PC-9 (cell line): Measurements from ENCODE around the gene SLC7A8. TPM values are rescaled to one million over a fixed set of nuclear protein-coding genes. Genes with fewer than 3 reads are reported as not detected.

ENCODE experiments used
- BruUV-seq: library from RNA; stranded (reverse); fragments of 400-500 nt; replicated peaks from 2 replicates; lab custom pipeline; 2021; lab: Mats Ljungman, UMichigan
- CTCF ChIA-PET: fragments of 300-600 bp; sonication (Branson Sonifier 250); formaldehyde crosslinking; loops from one replicate; lab custom pipeline; 2022; ENCODE audit warnings: antibody characterized with exemption; lab: Charles Lee
- POLR2A ChIA-PET: fragments of 300-600 bp; sonication (Branson Sonifier 250); formaldehyde crosslinking; loops from one replicate; lab custom pipeline; 2022; ENCODE audit warnings: antibody characterized with exemption; ENCODE audit not compliant: unreplicated experiment; lab: Charles Lee
- DNase-seq, 2 experiments: peaks; one replicate each; pipeline versions ENCODE4 v3.0.0 to v3.0.0-alpha.2; 2015 to 2022; ENCODE audit warnings: mixed read lengths in 1 of 2
- H2AFZ ChIP-seq: fragments of 200-600 bp; sonication (generic); 2 replicates; pipeline ENCODE4 v1.8.1; 2017; ENCODE audit warnings: antibody characterized with exemption
- H3F3A ChIP-seq: fragments of 200-600 bp; sonication (generic); 2 replicates; pipeline ENCODE4 v1.8.1; 2017; ENCODE audit warnings: antibody characterized with exemption, mild to moderate bottlenecking, low read depth; ENCODE audit not compliant: insufficient read depth
- H3K27ac ChIP-seq: fragments of 200-600 bp; sonication (generic); 2 replicates; pipeline ENCODE4 v1.6.1; 2016; ENCODE audit warnings: mixed run types
- H3K27me3 ChIP-seq: fragments of 200-600 bp; sonication (generic); 2 replicates; pipeline ENCODE4 v1.6.1; 2016; ENCODE audit warnings: low read depth, mixed run types; ENCODE audit not compliant: insufficient read depth
- H3K36me3 ChIP-seq: fragments of 200-600 bp; sonication (generic); 2 replicates; pipeline ENCODE4 v1.6.1; 2016; ENCODE audit warnings: low read depth, mixed run types
- H3K4me1 ChIP-seq: fragments of 200-600 bp; sonication (generic); replicated peaks from 2 replicates; pipeline ENCODE4 v1.6.1; 2016; ENCODE audit warnings: mixed run types; ENCODE audit not compliant: insufficient read depth
- H3K4me2 ChIP-seq: fragments of 200-600 bp; sonication (generic); 2 replicates; pipeline ENCODE4 v1.6.1; 2017; ENCODE audit warnings: mixed run types
- H3K4me3 ChIP-seq: fragments of 200-600 bp; sonication (generic); 2 replicates; pipeline ENCODE4 v1.6.1; 2016; ENCODE audit warnings: mixed run types
- H3K79me2 ChIP-seq: fragments of 200-600 bp; sonication (generic); 2 replicates; pipeline ENCODE4 v1.6.1; 2017; ENCODE audit warnings: low read depth, mixed run types
- H3K9me2 ChIP-seq: fragments of 200-600 bp; sonication (generic); 2 replicates; pipeline ENCODE4 v1.8.1; 2017; ENCODE audit warnings: mild to moderate bottlenecking; ENCODE audit not compliant: insufficient read depth
- H3K9me3 ChIP-seq: fragments of 200-600 bp; sonication (generic); 2 replicates; pipeline ENCODE4 v1.8.1; 2016; ENCODE audit warnings: low read depth; ENCODE audit not compliant: insufficient read depth
- H4K20me1 ChIP-seq: fragments of 200-600 bp; sonication (generic); 2 replicates; pipeline ENCODE4 v1.8.1; 2017; ENCODE audit not compliant: insufficient read depth
- CTCF ChIP-seq: fragments of 200-600 bp; sonication (generic); conservative IDR thresholded peaks from 2 replicates; pipeline ENCODE4 v1.6.1; 2017; ENCODE audit warnings: mixed run types, antibody characterized with exemption, mild to moderate bottlenecking, moderate library complexity
- EZH2 ChIP-seq: fragments of 200-600 bp; sonication (generic); IDR thresholded peaks from 2 replicates; pipeline ENCODE4 v1.8.0; 2017; ENCODE audit warnings: antibody characterized with exemption, low read depth
- intact Hi-C: fragments of 100-400 bp; cut with micrococcal nuclease; formaldehyde crosslinking; loops from one replicate; pipeline ENCODE4 v1.10.0; 2022; ENCODE audit not compliant: unreplicated experiment
- total RNA-seq: library from RNA; stranded (reverse); gene quantifications from 2 replicates; pipeline ENCODE4 v1.2.3, GENCODE V29; 2021

SLC7A8 gene
- total RNA-seq, 1 experiment from 2014 or later: 3.6 TPM

- no peak overlapping the region for H2AFZ ChIP-seq
- intact Hi-C loops: no loop called here
- H3K4me3 ChIP-seq: no peak overlapping the region
- no TSS peak for BruUV-seq
- H4K20me1 ChIP-seq: no peaks in the 10 kb centered on the region
- TF ChIP-seq CTCF (no peak), EZH2 (no peak)
- H3F3A ChIP-seq: no peaks in the 10 kb centered on the region
- no peaks in the 10 kb centered on the region for H3K9me2 ChIP-seq
- no peak overlapping the region for H3K27ac ChIP-seq
- peaks cover 13% of the 10 kb centered on the region for H3K4me1 ChIP-seq
- ChIA-PET POLR2A (no interaction called here), CTCF (no interaction called here)
- no peak overlapping the region for H3K4me2 ChIP-seq
- no peaks in the 10 kb centered on the region for H3K79me2 ChIP-seq
- H3K27me3 ChIP-seq: no peaks in the 10 kb centered on the region
- DNase-seq: no peak
- H3K36me3 ChIP-seq: no peaks in the 10 kb centered on the region
- H3K9me3 ChIP-seq: no peaks in the 10 kb centered on the region
These were observed 46.2 kb downstream of the SLC7A8 start for GRCh38 chr14:23137192-23137812.

GRCh38 chr14:23136566-23137133, 46.8 kb downstream of the SLC7A8 start:
- Histone ChIP-seq H4K20me1 (no peaks in the 10 kb centered on the region), H3K9me2 (no peaks in the 10 kb centered on the region), H2AFZ (no peak overlapping the region), H3K79me2 (no peaks in the 10 kb centered on the region), H3K36me3 (no peaks in the 10 kb centered on the region), H3K27ac (no peak overlapping the region), H3K27me3 (no peaks in the 10 kb centered on the region), H3K9me3 (no peaks in the 10 kb centered on the region), H3K4me3 (no peak overlapping the region), H3K4me2 (no peak overlapping the region), H3F3A (no peaks in the 10 kb centered on the region), H3K4me1 (peaks cover 7% of the 10 kb centered on the region)
- DNase-seq: no peak
- no TSS peak for BruUV-seq
- CTCF ChIA-PET: no interaction called here
- intact Hi-C loops: no loop called here
- TF ChIP-seq CTCF (no peak), EZH2 (no peak)
- POLR2A ChIA-PET: no interaction called here

GRCh38 chr14:23132970-23133369, 50.5 kb downstream of the SLC7A8 start:
- no peaks in the 10 kb centered on the region for H3K9me3 ChIP-seq
- no peaks in the 10 kb centered on the region for H3K27me3 ChIP-seq
- intact Hi-C loops: no loop called here
- H3K4me2 ChIP-seq: no peak overlapping the region
- H3K4me1 ChIP-seq: peaks cover 21% of the 10 kb centered on the region
- H3K4me3 ChIP-seq: no peak overlapping the region
- no peaks in the 10 kb centered on the region for H3K36me3 ChIP-seq
- H3K9me2 ChIP-seq: no peaks in the 10 kb centered on the region
- no peak overlapping the region for H3K27ac ChIP-seq
- no peak for DNase-seq
- no peak for TF ChIP-seq EZH2
- no peak for TF ChIP-seq CTCF
- H4K20me1 ChIP-seq: no peaks in the 10 kb centered on the region
- BruUV-seq: no TSS peak
- ChIA-PET CTCF (no interaction called here), POLR2A (no interaction called here)
- H3K79me2 ChIP-seq: no peaks in the 10 kb centered on the region
- peaks cover 12% of the 10 kb centered on the region for H3F3A ChIP-seq
- no peak overlapping the region for H2AFZ ChIP-seq
